GM18907 (cell line): ENCODE data around the gene KYNU.
"Not testable (repeated sequence)": the region's sequence is repeated elsewhere in the genome, so short reads cannot be mapped to it uniquely, and the experiment has no call there.

Experiments
- ATAC-seq: cut with Tn5 transposase; IDR thresholded peaks from one replicate; pipeline ENCODE4 v1.9.1; 2021; ENCODE audit warnings: mild to moderate bottlenecking, moderate library complexity; ENCODE audit not compliant: unreplicated experiment

Gene KYNU

GRCh38 chr2:143084462-143084861, 207.0 kb downstream of the KYNU start:
- no peak for ATAC-seq

- peak; percentile 86 for ATAC-seq
These were observed 207.8 kb downstream of the KYNU start for GRCh38 chr2:143085125-143085784.

GRCh38 chr2:143087033-143087432, 209.6 kb downstream of the KYNU start:
- ATAC-seq, result peak; percentile 58

- ATAC-seq, result no peak
These were observed 210.9 kb downstream of the KYNU start for GRCh38 chr2:143088388-143088787.

GRCh38 chr2:143089520-143089919, 212.1 kb downstream of the KYNU start:
- not testable (repeated sequence) for ATAC-seq
